Fibroblast of lung (primary cell): ENCODE measurements around the gene DNAJB12. TPM values are rescaled to one million over a fixed set of nuclear protein-coding genes. Genes with fewer than 3 reads are reported as not detected.

Experiments used
- DNase-seq, 2 donors: peaks; one replicate each; pipeline versions ENCODE4 v3.0.0 to v3.0.0-alpha.2; 2010; ENCODE audit warnings: low read depth in 2 of 2
- H2AFZ ChIP-seq: 2 replicates; pipeline ENCODE4 v1.5.1; 2012; ENCODE audit warnings: low read length, control low read depth, inconsistent platforms
- H3K27ac ChIP-seq: 2 replicates; pipeline ENCODE4 v1.5.1; 2011; ENCODE audit warnings: low read length, control low read depth; ENCODE audit not compliant: insufficient read depth
- H3K27me3 ChIP-seq: 2 replicates; pipeline ENCODE4 v1.5.1; 2011; ENCODE audit warnings: mild to moderate bottlenecking, low read length; ENCODE audit not compliant: control insufficient read depth, insufficient read depth
- H3K36me3 ChIP-seq: 2 replicates; pipeline ENCODE4 v1.5.1; 2011; ENCODE audit warnings: low read length; ENCODE audit not compliant: control insufficient read depth, insufficient read depth
- H3K4me1 ChIP-seq: 2 replicates; pipeline ENCODE4 v1.5.1; 2011; ENCODE audit warnings: low read length; ENCODE audit not compliant: control insufficient read depth, insufficient read depth; ENCODE audit errors: extremely low read depth
- H3K4me2 ChIP-seq: 2 replicates; pipeline ENCODE4 v1.5.1; 2011; ENCODE audit warnings: low read length, control low read depth; ENCODE audit not compliant: insufficient read depth; ENCODE audit errors: extremely low read depth
- H3K4me3 ChIP-seq, 4 experiments: fragments of 200-600 bp in 1 of 4; sonication (generic) in 1 of 4; replicated peaks in 1 of 4; 2 replicates each; pipeline ENCODE4 v1.5.1; 2011 to 2016; ENCODE audit warnings: low read length in 4 of 4, low read depth in 3 of 4, mild to moderate bottlenecking in 3 of 4, control low read depth in 2 of 4, inconsistent platforms in 1 of 4, mixed read lengths in 1 of 4; ENCODE audit not compliant: insufficient read depth in 1 of 4; ENCODE audit errors: control extremely low read depth in 1 of 4
- H3K79me2 ChIP-seq: 2 replicates; pipeline ENCODE4 v1.5.1; 2012; ENCODE audit warnings: mild to moderate bottlenecking, low read length, inconsistent platforms; ENCODE audit not compliant: control insufficient read depth, insufficient read depth
- H3K9ac ChIP-seq: 2 replicates; pipeline ENCODE4 v1.5.1; 2011; ENCODE audit warnings: mild to moderate bottlenecking, low read length, control low read depth; ENCODE audit not compliant: insufficient read depth
- H3K9me3 ChIP-seq: 2 replicates; pipeline ENCODE4 v1.5.1; 2012; ENCODE audit warnings: low read depth, low read length; ENCODE audit not compliant: control insufficient read depth, insufficient read depth
- H4K20me1 ChIP-seq: 2 replicates; pipeline ENCODE4 v1.5.1; 2011; ENCODE audit warnings: low read length; ENCODE audit not compliant: control insufficient read depth, insufficient read depth; ENCODE audit errors: extremely low read depth
- EZH2 ChIP-seq: IDR thresholded peaks from 2 replicates; pipeline ENCODE4 v1.5.1; 2012; ENCODE audit warnings: low read length, control low read depth, mild to moderate bottlenecking; ENCODE audit errors: missing control alignments
- polyA plus RNA-seq, 2 donors: library from polyadenylated mRNA; depleted of rRNA in 1 of 2; stranded (reverse) in 1 of 2; unstranded in 1 of 2; fragments of >200 nt; gene quantifications; 2 replicates each; pipeline ENCODE4 v1.2.1, GENCODE V29; 2011 to 2012; ENCODE audit warnings: missing spikeins in 1 of 2
- total RNA-seq: library from RNA; depleted of rRNA; stranded (reverse); fragments of >200 nt; gene quantifications from 2 replicates; pipeline ENCODE4 v1.2.1, GENCODE V29; 2014
- TF ChIP-seq, protein P1 (sequence below), 2 donors: IDR thresholded peaks in 1 of 2; conservative IDR thresholded peaks in 1 of 2; 1 replicate in 1 of 2; 2 replicates in 1 of 2; pipeline ENCODE4 v1.5.1; 2011 to 2012; ENCODE audit warnings: low read length in 2 of 2, control low read depth in 1 of 2, inconsistent platforms in 1 of 2, low read depth in 1 of 2, mild to moderate bottlenecking in 1 of 2

Gene DNAJB12
- total and polyA plus RNA-seq, 2 donors (not counting 1 experiment from before 2014, with no cell fraction given): 17.2 to 26.3 TPM

DNA sequence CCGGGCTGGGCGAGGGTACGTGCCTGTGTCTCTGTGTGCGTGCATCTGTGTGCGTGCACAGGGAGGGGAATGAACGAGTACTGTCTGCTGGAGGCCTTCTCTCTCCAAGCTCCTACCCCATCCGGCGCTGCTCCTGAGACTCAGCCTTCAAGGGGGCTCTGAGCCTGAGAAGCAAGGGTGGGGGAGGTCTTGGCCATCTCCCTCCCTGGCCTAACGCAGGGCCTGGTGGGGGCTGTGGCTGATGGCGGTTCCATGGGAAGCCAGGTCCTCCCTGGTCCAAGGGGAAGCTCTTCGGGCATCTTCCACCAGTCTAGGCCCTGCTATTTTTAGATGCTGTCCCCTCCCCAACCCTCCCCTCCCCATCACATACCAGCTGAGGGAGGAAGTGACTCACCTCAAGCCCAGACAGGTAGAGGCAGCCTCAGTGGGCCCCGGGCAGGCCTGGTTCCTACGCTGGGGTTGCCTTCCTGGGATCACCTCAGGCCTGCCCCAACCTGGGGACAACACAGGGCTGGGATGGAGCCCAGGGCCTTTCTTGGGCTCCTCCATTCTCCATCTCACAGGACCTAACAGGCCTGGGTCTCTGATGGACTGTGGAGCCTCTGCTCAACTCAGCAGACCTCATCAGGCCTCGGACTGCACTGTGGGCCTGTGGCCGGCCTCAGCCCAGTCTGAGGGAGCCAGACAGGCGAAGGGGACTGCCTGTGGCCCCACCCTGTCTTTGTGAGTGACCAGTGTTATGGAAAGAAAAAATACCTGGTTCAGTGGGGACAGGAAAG is 32.2 kb downstream of the DNAJB12 start:
- Histone ChIP-seq H3K9ac (no peak overlapping the region), H3K4me3 (no peak overlapping the region), H2AFZ (no peak overlapping the region), H3K4me1 (peaks cover 43% of the 10 kb centered on the region), H3K36me3 (no peaks in the 10 kb centered on the region), H4K20me1 (no peaks in the 10 kb centered on the region), H3K27me3 (no peaks in the 10 kb centered on the region), H3K79me2 (no peaks in the 10 kb centered on the region), H3K4me2 (no peak overlapping the region), H3K27ac (no peak overlapping the region), H3K9me3 (no peaks in the 10 kb centered on the region)
- DNase-seq: peak in 1 of 2 donors; percentile 33
- TF ChIP-seq EZH2: no peak
- TF ChIP-seq, protein P1, sequence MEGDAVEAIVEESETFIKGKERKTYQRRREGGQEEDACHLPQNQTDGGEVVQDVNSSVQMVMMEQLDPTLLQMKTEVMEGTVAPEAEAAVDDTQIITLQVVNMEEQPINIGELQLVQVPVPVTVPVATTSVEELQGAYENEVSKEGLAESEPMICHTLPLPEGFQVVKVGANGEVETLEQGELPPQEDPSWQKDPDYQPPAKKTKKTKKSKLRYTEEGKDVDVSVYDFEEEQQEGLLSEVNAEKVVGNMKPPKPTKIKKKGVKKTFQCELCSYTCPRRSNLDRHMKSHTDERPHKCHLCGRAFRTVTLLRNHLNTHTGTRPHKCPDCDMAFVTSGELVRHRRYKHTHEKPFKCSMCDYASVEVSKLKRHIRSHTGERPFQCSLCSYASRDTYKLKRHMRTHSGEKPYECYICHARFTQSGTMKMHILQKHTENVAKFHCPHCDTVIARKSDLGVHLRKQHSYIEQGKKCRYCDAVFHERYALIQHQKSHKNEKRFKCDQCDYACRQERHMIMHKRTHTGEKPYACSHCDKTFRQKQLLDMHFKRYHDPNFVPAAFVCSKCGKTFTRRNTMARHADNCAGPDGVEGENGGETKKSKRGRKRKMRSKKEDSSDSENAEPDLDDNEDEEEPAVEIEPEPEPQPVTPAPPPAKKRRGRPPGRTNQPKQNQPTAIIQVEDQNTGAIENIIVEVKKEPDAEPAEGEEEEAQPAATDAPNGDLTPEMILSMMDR (conservative IDR thresholded peaks at IDR 0.05 in 1 of 2, IDR thresholded peaks at IDR 0.05 in 1 of 2; ENCODE audit: low read depth in 1 of 2, low read length in 2 of 2): no peak

DNA sequence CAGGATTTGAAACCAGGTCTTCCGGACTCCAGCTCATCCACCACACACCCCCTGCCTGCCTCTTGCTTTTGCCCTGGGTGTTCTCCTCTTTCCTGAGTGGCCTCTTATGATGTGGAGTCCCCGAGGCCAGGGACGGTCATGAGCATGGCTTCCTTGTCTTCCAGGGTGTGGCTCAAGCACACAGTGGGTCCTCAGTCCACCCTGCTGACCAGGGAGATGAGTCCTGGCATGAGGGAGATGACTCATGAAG is 32.8 kb downstream of the DNAJB12 start:
- no peak for DNase-seq
- H3K79me2 ChIP-seq: no peaks in the 10 kb centered on the region
- TF ChIP-seq EZH2: no peak
- TF ChIP-seq, protein P1 (conservative IDR thresholded peaks at IDR 0.05 in 1 of 2, IDR thresholded peaks at IDR 0.05 in 1 of 2; ENCODE audit: low read depth in 1 of 2, low read length in 2 of 2): no peak
- no peak overlapping the region for H2AFZ ChIP-seq
- H3K4me3 ChIP-seq: no peak overlapping the region
- peak overlapping the region; percentile 92 for H3K27ac ChIP-seq
- no peaks in the 10 kb centered on the region for H3K27me3 ChIP-seq
- no peak overlapping the region for H3K9ac ChIP-seq
- peaks cover 43% of the 10 kb centered on the region for H3K4me1 ChIP-seq
- H4K20me1 ChIP-seq: no peaks in the 10 kb centered on the region
- H3K4me2 ChIP-seq: no peak overlapping the region
- H3K9me3 ChIP-seq: no peaks in the 10 kb centered on the region
- H3K36me3 ChIP-seq: no peaks in the 10 kb centered on the region

DNA sequence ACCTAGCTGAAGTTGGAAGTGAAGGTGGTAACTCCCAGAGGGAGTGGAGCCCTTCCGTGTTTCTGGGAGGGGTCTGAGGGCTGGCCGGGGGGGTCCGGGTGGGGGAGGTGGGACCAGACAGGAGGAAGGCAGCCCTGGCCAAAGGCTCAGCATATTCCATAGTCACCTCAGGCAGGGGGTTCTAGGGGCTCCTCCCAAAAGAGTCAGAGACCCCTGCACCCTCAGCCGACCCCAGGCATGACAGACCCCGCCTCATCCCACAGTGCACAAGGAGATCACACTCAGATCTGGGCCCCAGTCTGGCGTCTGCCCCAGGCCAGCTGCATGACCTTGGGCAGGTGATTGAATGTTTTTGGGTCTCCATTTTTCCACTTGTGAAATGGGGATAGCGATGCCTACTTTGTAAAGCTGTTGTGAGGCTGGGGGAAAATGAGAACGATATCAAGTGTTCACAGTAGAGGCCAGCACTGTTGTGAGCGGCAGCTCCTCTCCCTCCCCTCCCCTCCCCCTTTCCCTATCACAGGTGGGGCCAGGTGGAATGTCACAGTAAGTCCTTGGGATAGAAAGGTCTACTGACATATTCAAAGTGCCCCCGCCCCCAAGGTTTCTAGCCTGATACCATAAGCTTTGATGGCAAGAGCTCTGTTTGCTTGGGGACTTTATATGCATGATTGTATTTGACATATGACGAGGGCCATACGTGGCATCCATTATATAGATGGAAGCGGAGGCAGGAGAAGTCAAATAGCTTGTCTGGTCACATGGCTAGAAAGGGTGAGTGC is 33.3 kb downstream of the DNAJB12 start:
- no peak for DNase-seq
- peaks cover 43% of the 10 kb centered on the region for H3K4me1 ChIP-seq
- H3K4me3 ChIP-seq: no peak overlapping the region

More for the DNA sequence above, 33.3 kb downstream of the DNAJB12 start:
- no peaks in the 10 kb centered on the region for H3K79me2 ChIP-seq
- H4K20me1 ChIP-seq: no peaks in the 10 kb centered on the region
- H3K27ac ChIP-seq: peak overlapping the region; percentile 92
- TF ChIP-seq EZH2: no peak
- TF ChIP-seq, protein P1 (conservative IDR thresholded peaks at IDR 0.05 in 1 of 2, IDR thresholded peaks at IDR 0.05 in 1 of 2; ENCODE audit: low read depth in 1 of 2, low read length in 2 of 2): no peak
- H3K4me2 ChIP-seq: peak overlapping the region; percentile 85
- no peaks in the 10 kb centered on the region for H3K27me3 ChIP-seq
- H3K9me3 ChIP-seq: no peaks in the 10 kb centered on the region
- H3K9ac ChIP-seq: peak overlapping the region; percentile 60
- H2AFZ ChIP-seq: no peak overlapping the region
- no peaks in the 10 kb centered on the region for H3K36me3 ChIP-seq
